HepG2 (cell line): Measurements from ENCODE around the gene IL17F. TPM values are rescaled to one million over a fixed set of nuclear protein-coding genes. Genes with fewer than 3 reads are reported as not detected.

ENCODE experiments used
- ATAC-seq: fragments of 200-7000 bp; cut with Tn5 transposase; 3 replicates; pipeline ENCODE4 v1.9.1; 2020; ENCODE audit warnings: mild to moderate bottlenecking, moderate library complexity
- BruUV-seq: library from RNA; stranded (reverse); fragments of 400-500 nt; replicated peaks from 2 replicates; lab custom pipeline; 2021; lab: Mats Ljungman, UMichigan
- CTCF ChIA-PET: fragments of 300-600 bp; formaldehyde crosslinking; extraction: SDS; loops from one replicate; lab custom pipeline; 2021; ENCODE audit warnings: low total read pairs, inconsistent platforms, low intra/inter-chr PET ratio; lab: Yijun Ruan, JAX
- POLR2A ChIA-PET: fragments of 350-600 bp; sonication (Branson Sonifier 250); formaldehyde crosslinking; loops from one replicate; lab custom pipeline; 2020; ENCODE audit warnings: antibody characterized with exemption, inconsistent platforms; lab: Yijun Ruan, JAX
- DNase-seq: peaks from one replicate; pipeline ENCODE4 v3.0.0-alpha.2; 2015; ENCODE audit warnings: low spot score
- FAIRE-seq: peaks from 3 replicates; lab custom pipeline; 2011; peaks lifted over from hg19 to GRCh38; lab: Jason Lieb, UNC
- H2AFZ ChIP-seq: one replicate; pipeline ENCODE4 v1.6.1; 2011; ENCODE audit warnings: low read length, inconsistent platforms
- H3K27ac ChIP-seq: fragments of 300-600 bp; 3 replicates; pipeline ENCODE4 v1.8.0; 2011; ENCODE audit warnings: mixed run types, mild to moderate bottlenecking, mixed read lengths, low read length, inconsistent platforms; ENCODE audit not compliant: insufficient read depth; ENCODE audit errors: extremely low read length
- H3K27me3 ChIP-seq, 2 experiments: fragments of 200-600 bp in 1 of 2; 2 replicates in 1 of 2; 3 replicates in 1 of 2; pipeline versions ENCODE4 v1.6.0 to v1.8.0; 2011; ENCODE audit warnings: low read length in 2 of 2, mild to moderate bottlenecking in 2 of 2, moderate library complexity in 2 of 2, inconsistent platforms in 1 of 2; ENCODE audit not compliant: insufficient read depth in 2 of 2, control insufficient read depth in 1 of 2
- H3K36me3 ChIP-seq, 2 experiments: fragments of 200-600 bp in 1 of 2; replicated peaks in 1 of 2; 2 replicates in 1 of 2; 3 replicates in 1 of 2; pipeline versions ENCODE4 v1.5.1 to v1.8.0; 2011; ENCODE audit warnings: low read length in 2 of 2, inconsistent platforms in 1 of 2; ENCODE audit not compliant: insufficient read depth in 2 of 2, control insufficient read depth in 1 of 2
- H3K4me1 ChIP-seq: 2 replicates; pipeline ENCODE4 v1.5.1; 2012; ENCODE audit warnings: low read length, inconsistent platforms; ENCODE audit not compliant: insufficient read depth
- H3K4me2 ChIP-seq: 2 replicates; pipeline ENCODE4 v1.6.0; 2011; ENCODE audit warnings: low read depth, low read length, inconsistent platforms
- H3K4me3 ChIP-seq, 3 experiments: fragments of 200-600 bp in 1 of 3; sonication (generic), shearing (Covaris generic) in 1 of 3; replicated peaks in 1 of 3; 2 replicates each; pipeline ENCODE4 v1.5.1; 2011 to 2016; ENCODE audit warnings: low read length in 3 of 3, inconsistent platforms in 2 of 3, low read depth in 2 of 3, mild to moderate bottlenecking in 2 of 3, control low read depth in 1 of 3, mixed read lengths in 1 of 3; ENCODE audit not compliant: insufficient read depth in 1 of 3
- H3K79me2 ChIP-seq: one replicate; pipeline ENCODE4 v1.6.1; 2011; ENCODE audit warnings: low read length, inconsistent platforms; ENCODE audit not compliant: insufficient read depth
- H3K9ac ChIP-seq: 2 replicates; pipeline ENCODE4 v1.6.0; 2011; ENCODE audit warnings: mild to moderate bottlenecking, low read depth, low read length, inconsistent platforms; ENCODE audit not compliant: insufficient read depth
- H3K9me3 ChIP-seq: 2 replicates; pipeline ENCODE4 v1.5.1; 2012; ENCODE audit warnings: mild to moderate bottlenecking, low read length
- H4K20me1 ChIP-seq: 2 replicates; pipeline ENCODE4 v1.6.0; 2011; ENCODE audit warnings: inconsistent platforms, mild to moderate bottlenecking, low read length, moderate library complexity; ENCODE audit not compliant: insufficient read depth
- ATM ChIP-seq: fragments of 450-650 bp; IDR thresholded peaks from 2 replicates; pipeline ENCODE4 v1.7.1; 2017; ENCODE audit warnings: mild to moderate bottlenecking, borderline replicate concordance
- HMG20B ChIP-seq: conservative IDR thresholded peaks from 2 replicates; pipeline ENCODE4 v1.6.1; 2016; ENCODE audit warnings: missing genetic modification reagents, missing compliant biosample characterization
- NFIB ChIP-seq: sonication (generic); formaldehyde crosslinking; IDR thresholded peaks from 2 replicates; pipeline ENCODE4 v1.9.0; 2021; ENCODE audit warnings: missing genetic modification reagents, mild to moderate bottlenecking, borderline replicate concordance
- NPAS2 ChIP-seq: sonication (generic); formaldehyde crosslinking; IDR thresholded peaks from 2 replicates; pipeline ENCODE4 v1.8.0; 2022; ENCODE audit warnings: mild to moderate bottlenecking, missing genetic modification reagents, borderline replicate concordance
- ZFP36L1 ChIP-seq: sonication (generic); formaldehyde crosslinking; IDR thresholded peaks from 2 replicates; pipeline ENCODE4 v1.8.0; 2022; ENCODE audit warnings: mild to moderate bottlenecking, missing genetic modification reagents, moderate library complexity
- WGBS: methylation state at CpG from one replicate; pipeline ENCODE4 v1.1.6; 2017; ENCODE audit warnings: low lambda C conversion rate; 5-methylcytosine and 5-hydroxymethylcytosine counted together
- in situ Hi-C: cut with HindIII; loops from 2 replicates; pipeline ENCODE4 v1.10.0; 2017; ENCODE audit warnings: low pct_unique_long_range_greater_than_20kb; ENCODE audit not compliant: extremely low pct_ligation_motif_present
- intact Hi-C: fragments of 100-400 bp; cut with micrococcal nuclease; formaldehyde crosslinking; loops from one replicate; pipeline ENCODE4 v1.10.0; 2022; ENCODE audit not compliant: unreplicated experiment
- polyA plus RNA-seq, 8 experiments: library from polyadenylated mRNA; depleted of rRNA in 3 of 8; stranded (reverse) in 7 of 8; unstranded in 1 of 8; fragments of >200 nt; fragmentation: Illumina TruSeq in 4 of 8; extraction: Trizol in 4 of 8; gene quantifications; 2 replicates each; pipeline versions ENCODE4 v1.2.1 to v1.2.3, GENCODE V29; 2011 to 2016; ENCODE audit warnings: low read depth in 4 of 8, missing spikeins in 1 of 8, mixed read lengths in 1 of 8; ENCODE audit not compliant: insufficient read depth in 1 of 8
- total RNA-seq, 5 experiments: library from RNA; depleted of rRNA; stranded (reverse); fragments of >200 nt; fragmentation: Illumina TruSeq; extraction: Trizol; gene quantifications; 2 replicates each; pipeline ENCODE4 v1.2.3, GENCODE V29; 2016; ENCODE audit warnings: low read depth in 1 of 5
- TF ChIP-seq, protein P1 (sequence below): sonication (generic); formaldehyde crosslinking; IDR thresholded peaks from 2 replicates; pipeline ENCODE4 v1.4.0; 2020; ENCODE audit warnings: mild to moderate bottlenecking, missing genetic modification reagents
- TF ChIP-seq, protein P2 (sequence below): sonication (generic); formaldehyde crosslinking; IDR thresholded peaks from 2 replicates; pipeline ENCODE4 v1.4.0; 2020; ENCODE audit warnings: missing genetic modification reagents, borderline replicate concordance

Gene IL17F
- total and polyA plus RNA-seq, 2 of the 13 experiments (the other 11 are each of a cell fraction or from before 2014, with no cell fraction given), result not detected

DNA sequence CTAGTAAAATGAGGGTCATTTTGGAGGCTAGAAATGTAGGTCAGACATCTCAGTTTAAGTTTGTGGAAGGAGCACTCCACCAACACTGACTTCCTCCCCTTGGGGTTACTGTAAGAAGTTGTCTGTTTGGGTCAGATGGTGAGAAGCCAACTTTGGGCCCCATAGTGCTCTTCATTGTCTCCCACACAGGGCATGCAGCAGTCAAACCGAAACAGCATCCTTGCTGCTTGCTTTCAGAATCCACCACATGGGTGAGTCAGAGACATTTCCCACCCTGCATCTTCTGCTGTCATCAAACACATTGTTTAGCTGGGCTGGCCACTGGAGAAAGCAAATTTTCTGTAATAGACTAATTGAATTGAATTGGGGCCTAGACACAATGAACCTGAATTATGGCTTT is 16.8 kb downstream of the IL17F start:
- Histone ChIP-seq H3K4me2 (no peak overlapping the region), H3K27me3 (peaks cover 0 to 30% of the 10 kb centered on the region in 2 experiments; a peak in 3 of 5 replicates), H3K79me2 (no peaks in the 10 kb centered on the region), H3K9ac (no peak overlapping the region), H3K9me3 (no peaks in the 10 kb centered on the region), H3K36me3 (no peaks in the 10 kb centered on the region), H2AFZ (no peak overlapping the region), H3K4me1 (no peaks in the 10 kb centered on the region), H3K27ac (no peak overlapping the region), H3K4me3 (no peak overlapping the region), H4K20me1 (no peaks in the 10 kb centered on the region)
- FAIRE-seq (no peak), ATAC-seq (no peak), DNase-seq (no peak)
- 24% methylated on average over 1 of the region's 1 CpG for WGBS
- in situ Hi-C loops (no loop called here), intact Hi-C loops (no loop called here)
- no TSS peak for BruUV-seq
- CTCF ChIA-PET, result no interaction called here
- POLR2A ChIA-PET, result no interaction called here
- TF ChIP-seq, protein P1, sequence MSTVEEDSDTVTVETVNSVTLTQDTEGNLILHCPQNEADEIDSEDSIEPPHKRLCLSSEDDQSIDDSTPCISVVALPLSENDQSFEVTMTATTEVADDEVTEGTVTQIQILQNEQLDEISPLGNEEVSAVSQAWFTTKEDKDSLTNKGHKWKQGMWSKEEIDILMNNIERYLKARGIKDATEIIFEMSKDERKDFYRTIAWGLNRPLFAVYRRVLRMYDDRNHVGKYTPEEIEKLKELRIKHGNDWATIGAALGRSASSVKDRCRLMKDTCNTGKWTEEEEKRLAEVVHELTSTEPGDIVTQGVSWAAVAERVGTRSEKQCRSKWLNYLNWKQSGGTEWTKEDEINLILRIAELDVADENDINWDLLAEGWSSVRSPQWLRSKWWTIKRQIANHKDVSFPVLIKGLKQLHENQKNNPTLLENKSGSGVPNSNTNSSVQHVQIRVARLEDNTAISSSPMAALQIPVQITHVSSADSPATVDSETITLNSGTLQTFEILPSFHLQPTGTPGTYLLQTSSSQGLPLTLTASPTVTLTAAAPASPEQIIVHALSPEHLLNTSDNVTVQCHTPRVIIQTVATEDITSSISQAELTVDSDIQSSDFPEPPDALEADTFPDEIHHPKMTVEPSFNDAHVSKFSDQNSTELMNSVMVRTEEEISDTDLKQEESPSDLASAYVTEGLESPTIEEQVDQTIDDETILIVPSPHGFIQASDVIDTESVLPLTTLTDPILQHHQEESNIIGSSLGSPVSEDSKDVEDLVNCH (CRISPR knock-in tag), result no peak
- no peak for TF ChIP-seq NPAS2

DNA sequence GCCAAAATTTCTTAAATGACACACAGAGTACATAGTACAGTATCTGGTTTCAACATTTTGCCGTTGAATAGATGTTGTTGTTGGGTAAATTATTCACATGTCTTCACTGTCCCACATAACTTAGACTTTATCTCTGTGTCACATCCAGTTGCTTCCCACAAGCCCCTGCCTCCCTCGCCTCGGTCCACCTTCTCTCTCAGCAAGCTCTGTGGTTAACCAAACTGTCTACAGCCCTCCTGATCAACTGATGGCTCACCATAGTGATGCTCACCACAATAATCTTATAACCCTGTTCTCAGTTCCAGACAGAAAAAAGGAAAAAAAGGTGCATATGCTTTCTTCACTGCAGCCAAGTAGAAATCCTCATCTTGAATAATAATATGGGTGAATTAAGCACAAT is 23.0 kb downstream of the IL17F start:
- no peak overlapping the region for H2AFZ ChIP-seq
- ChIA-PET CTCF (no interaction called here), POLR2A (no interaction called here)
- 1% methylated on average over 3 of the region's 3 CpGs for WGBS
- H3K4me3 ChIP-seq, result no peak overlapping the region
- H3K27ac ChIP-seq, result no peak overlapping the region
- no peak overlapping the region for H3K4me2 ChIP-seq
- ATAC-seq (no peak), DNase-seq (no peak), FAIRE-seq (no peak)
- H3K36me3 ChIP-seq, result no peaks in the 10 kb centered on the region
- no peaks in the 10 kb centered on the region for H4K20me1 ChIP-seq
- intact Hi-C loops, result no loop called here
- peaks cover 0 to 8% of the 10 kb centered on the region in 2 experiments; a peak in 3 of 5 replicates for H3K27me3 ChIP-seq
- BruUV-seq, result no TSS peak
- peaks cover 17% of the 10 kb centered on the region for H3K4me1 ChIP-seq
- no peak overlapping the region for H3K9ac ChIP-seq
- H3K79me2 ChIP-seq, result no peaks in the 10 kb centered on the region
- H3K9me3 ChIP-seq, result no peaks in the 10 kb centered on the region
- in situ Hi-C loops, result no loop called here
- TF ChIP-seq, protein P2, sequence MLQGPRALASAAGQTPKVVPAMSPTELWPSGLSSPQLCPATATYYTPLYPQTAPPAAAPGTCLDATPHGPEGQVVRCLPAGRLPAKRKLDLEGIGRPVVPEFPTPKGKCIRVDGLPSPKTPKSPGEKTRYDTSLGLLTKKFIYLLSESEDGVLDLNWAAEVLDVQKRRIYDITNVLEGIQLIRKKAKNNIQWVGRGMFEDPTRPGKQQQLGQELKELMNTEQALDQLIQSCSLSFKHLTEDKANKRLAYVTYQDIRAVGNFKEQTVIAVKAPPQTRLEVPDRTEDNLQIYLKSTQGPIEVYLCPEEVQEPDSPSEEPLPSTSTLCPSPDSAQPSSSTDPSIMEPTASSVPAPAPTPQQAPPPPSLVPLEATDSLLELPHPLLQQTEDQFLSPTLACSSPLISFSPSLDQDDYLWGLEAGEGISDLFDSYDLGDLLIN, result no peak
- no peak for TF ChIP-seq ZFP36L1 (CRISPR knock-in tag)
- TF ChIP-seq HMG20B (CRISPR knock-in tag), result no peak
- TF ChIP-seq NFIB (CRISPR knock-in tag), result no peak
- TF ChIP-seq ATM, result no peak
- TF ChIP-seq, protein P1 (CRISPR knock-in tag), result no peak
